ENCODE measurements around the gene PACS2.
"Not testable (repeated sequence)": the region's sequence is repeated elsewhere in the genome, so short reads cannot be mapped to it uniquely, and the experiment has no call there.

The PACS2 gene

GRCh38 chr14:105324871-105325270 lies 10.3 kb downstream of the PACS2 start:
- H3K36me3 ChIP-seq (ENCODE audit: control insufficient read depth, insufficient read depth, low read length) = no peaks in the 10 kb centered on the region
- no peaks in the 10 kb centered on the region for H3K9me3 ChIP-seq (ENCODE audit: control insufficient read depth, low read length)
- no peak for DNase-seq
- H3K27ac ChIP-seq (ENCODE audit: insufficient read depth, low read length, poor library complexity, severe bottlenecking) = no peak overlapping the region
- H3K4me3 ChIP-seq (ENCODE audit: insufficient read depth, low read depth, low read length, poor library complexity, severe bottlenecking) = no peak overlapping the region
- H3K27me3 ChIP-seq (replicated peaks; ENCODE audit: control insufficient read depth, insufficient read depth, low read length, poor library complexity, severe bottlenecking) = no peaks in the 10 kb centered on the region
- peaks cover 2% of the 10 kb centered on the region for H3K4me1 ChIP-seq (ENCODE audit: control insufficient read depth, insufficient read depth, low read length, poor library complexity, severe bottlenecking)

GRCh38 chr14:105325303-105325702 lies 10.8 kb downstream of the PACS2 start:
- Histone ChIP-seq H3K27me3 (replicated peaks; ENCODE audit: control insufficient read depth, insufficient read depth, low read length, poor library complexity, severe bottlenecking) (no peaks in the 10 kb centered on the region), H3K4me3 (ENCODE audit: insufficient read depth, low read depth, low read length, poor library complexity, severe bottlenecking) (no peak overlapping the region), H3K4me1 (ENCODE audit: control insufficient read depth, insufficient read depth, low read length, poor library complexity, severe bottlenecking) (peaks cover 2% of the 10 kb centered on the region), H3K27ac (ENCODE audit: insufficient read depth, low read length, poor library complexity, severe bottlenecking) (no peak overlapping the region), H3K36me3 (ENCODE audit: control insufficient read depth, insufficient read depth, low read length) (no peaks in the 10 kb centered on the region), H3K9me3 (ENCODE audit: control insufficient read depth, low read length) (no peaks in the 10 kb centered on the region)
- no peak for DNase-seq

- Histone ChIP-seq H3K36me3 (ENCODE audit: control insufficient read depth, insufficient read depth, low read length) (no peaks in the 10 kb centered on the region), H3K27ac (ENCODE audit: insufficient read depth, low read length, poor library complexity, severe bottlenecking) (no peak overlapping the region), H3K4me3 (ENCODE audit: insufficient read depth, low read depth, low read length, poor library complexity, severe bottlenecking) (no peak overlapping the region), H3K4me1 (ENCODE audit: control insufficient read depth, insufficient read depth, low read length, poor library complexity, severe bottlenecking) (peaks cover 2% of the 10 kb centered on the region), H3K27me3 (replicated peaks; ENCODE audit: control insufficient read depth, insufficient read depth, low read length, poor library complexity, severe bottlenecking) (no peaks in the 10 kb centered on the region), H3K9me3 (ENCODE audit: control insufficient read depth, low read length) (no peaks in the 10 kb centered on the region)
- no peak for DNase-seq
Measured at GRCh38 chr14:105325716-105326567, 11.4 kb downstream of the PACS2 start.

GRCh38 chr14:105326568-105326867 lies 12.0 kb downstream of the PACS2 start:
- Histone ChIP-seq H3K27ac (ENCODE audit: insufficient read depth, low read length, poor library complexity, severe bottlenecking) (no peak overlapping the region), H3K4me3 (ENCODE audit: insufficient read depth, low read depth, low read length, poor library complexity, severe bottlenecking) (no peak overlapping the region), H3K4me1 (ENCODE audit: control insufficient read depth, insufficient read depth, low read length, poor library complexity, severe bottlenecking) (peaks cover 2% of the 10 kb centered on the region), H3K9me3 (ENCODE audit: control insufficient read depth, low read length) (no peaks in the 10 kb centered on the region), H3K27me3 (replicated peaks; ENCODE audit: control insufficient read depth, insufficient read depth, low read length, poor library complexity, severe bottlenecking) (no peaks in the 10 kb centered on the region), H3K36me3 (ENCODE audit: control insufficient read depth, insufficient read depth, low read length) (no peaks in the 10 kb centered on the region)
- DNase-seq = no peak

GRCh38 chr14:105326891-105327694 lies 12.5 kb downstream of the PACS2 start:
- DNase-seq = no peak
- Histone ChIP-seq H3K9me3 (ENCODE audit: control insufficient read depth, low read length) (no peaks in the 10 kb centered on the region), H3K4me3 (ENCODE audit: insufficient read depth, low read depth, low read length, poor library complexity, severe bottlenecking) (no peak overlapping the region), H3K27ac (ENCODE audit: insufficient read depth, low read length, poor library complexity, severe bottlenecking) (no peak overlapping the region), H3K36me3 (ENCODE audit: control insufficient read depth, insufficient read depth, low read length) (no peaks in the 10 kb centered on the region), H3K27me3 (replicated peaks; ENCODE audit: control insufficient read depth, insufficient read depth, low read length, poor library complexity, severe bottlenecking) (no peaks in the 10 kb centered on the region), H3K4me1 (ENCODE audit: control insufficient read depth, insufficient read depth, low read length, poor library complexity, severe bottlenecking) (peaks cover 5% of the 10 kb centered on the region)

- H3K36me3 ChIP-seq (ENCODE audit: control insufficient read depth, insufficient read depth, low read length); H3K4me1 ChIP-seq (ENCODE audit: control insufficient read depth, insufficient read depth, low read length, poor library complexity, severe bottlenecking); DNase-seq; H3K4me3 ChIP-seq (ENCODE audit: insufficient read depth, low read depth, low read length, poor library complexity, severe bottlenecking); H3K27me3 ChIP-seq (replicated peaks; ENCODE audit: control insufficient read depth, insufficient read depth, low read length, poor library complexity, severe bottlenecking); H3K9me3 ChIP-seq (ENCODE audit: control insufficient read depth, low read length); H3K27ac ChIP-seq (ENCODE audit: insufficient read depth, low read length, poor library complexity, severe bottlenecking): not testable (repeated sequence)
Measured at GRCh38 chr14:105327695-105328045, 13.1 kb downstream of the PACS2 start.

GRCh38 chr14:105328070-105328677 lies 13.6 kb downstream of the PACS2 start:
- no peaks in the 10 kb centered on the region for H3K27me3 ChIP-seq (replicated peaks; ENCODE audit: control insufficient read depth, insufficient read depth, low read length, poor library complexity, severe bottlenecking)
- H3K9me3 ChIP-seq (ENCODE audit: control insufficient read depth, low read length) = no peaks in the 10 kb centered on the region
- no peak overlapping the region for H3K4me3 ChIP-seq (ENCODE audit: insufficient read depth, low read depth, low read length, poor library complexity, severe bottlenecking)
- no peak overlapping the region for H3K27ac ChIP-seq (ENCODE audit: insufficient read depth, low read length, poor library complexity, severe bottlenecking)
- no peak for DNase-seq
- peaks cover 5% of the 10 kb centered on the region for H3K4me1 ChIP-seq (ENCODE audit: control insufficient read depth, insufficient read depth, low read length, poor library complexity, severe bottlenecking)
- no peaks in the 10 kb centered on the region for H3K36me3 ChIP-seq (ENCODE audit: control insufficient read depth, insufficient read depth, low read length)

GRCh38 chr14:105328678-105329390 lies 14.3 kb downstream of the PACS2 start:
- Histone ChIP-seq H3K27ac (ENCODE audit: insufficient read depth, low read length, poor library complexity, severe bottlenecking) (no peak overlapping the region), H3K9me3 (ENCODE audit: control insufficient read depth, low read length) (no peaks in the 10 kb centered on the region), H3K4me1 (ENCODE audit: control insufficient read depth, insufficient read depth, low read length, poor library complexity, severe bottlenecking) (peaks cover 5% of the 10 kb centered on the region), H3K27me3 (replicated peaks; ENCODE audit: control insufficient read depth, insufficient read depth, low read length, poor library complexity, severe bottlenecking) (no peaks in the 10 kb centered on the region), H3K36me3 (ENCODE audit: control insufficient read depth, insufficient read depth, low read length) (no peaks in the 10 kb centered on the region), H3K4me3 (ENCODE audit: insufficient read depth, low read depth, low read length, poor library complexity, severe bottlenecking) (no peak overlapping the region)
- DNase-seq = no peak

- no peak for DNase-seq
- Histone ChIP-seq H3K9me3 (ENCODE audit: control insufficient read depth, low read length) (no peaks in the 10 kb centered on the region), H3K27me3 (replicated peaks; ENCODE audit: control insufficient read depth, insufficient read depth, low read length, poor library complexity, severe bottlenecking) (no peaks in the 10 kb centered on the region), H3K27ac (ENCODE audit: insufficient read depth, low read length, poor library complexity, severe bottlenecking) (no peak overlapping the region), H3K36me3 (ENCODE audit: control insufficient read depth, insufficient read depth, low read length) (no peaks in the 10 kb centered on the region), H3K4me3 (ENCODE audit: insufficient read depth, low read depth, low read length, poor library complexity, severe bottlenecking) (no peak overlapping the region), H3K4me1 (ENCODE audit: control insufficient read depth, insufficient read depth, low read length, poor library complexity, severe bottlenecking) (peaks cover 5% of the 10 kb centered on the region)
Measured at GRCh38 chr14:105329411-105330150, 15.0 kb downstream of the PACS2 start.
